HT1080 (cell line): ENCODE results near the gene HNRNPM. TPM values are rescaled to one million over a fixed set of nuclear protein-coding genes. Genes with fewer than 3 reads are reported as not detected.
"Not testable (repeated sequence)": the region's sequence is repeated elsewhere in the genome, so short reads cannot be mapped to it uniquely, and the experiment has no call there.

ENCODE experiments used
- DNase-seq: peaks from one replicate; pipeline ENCODE4 v3.0.0-alpha.2; 2015; ENCODE audit warnings: low read depth
- total RNA-seq: library from RNA; depleted of rRNA; stranded (reverse); fragments of >200 nt; shearing (Covaris generic); gene quantifications from 2 replicates; pipeline ENCODE4 v1.2.3, GENCODE V29; 2014

HNRNPM gene
- total RNA-seq, 1 experiment from 2014 or later: 146 TPM

DNA sequence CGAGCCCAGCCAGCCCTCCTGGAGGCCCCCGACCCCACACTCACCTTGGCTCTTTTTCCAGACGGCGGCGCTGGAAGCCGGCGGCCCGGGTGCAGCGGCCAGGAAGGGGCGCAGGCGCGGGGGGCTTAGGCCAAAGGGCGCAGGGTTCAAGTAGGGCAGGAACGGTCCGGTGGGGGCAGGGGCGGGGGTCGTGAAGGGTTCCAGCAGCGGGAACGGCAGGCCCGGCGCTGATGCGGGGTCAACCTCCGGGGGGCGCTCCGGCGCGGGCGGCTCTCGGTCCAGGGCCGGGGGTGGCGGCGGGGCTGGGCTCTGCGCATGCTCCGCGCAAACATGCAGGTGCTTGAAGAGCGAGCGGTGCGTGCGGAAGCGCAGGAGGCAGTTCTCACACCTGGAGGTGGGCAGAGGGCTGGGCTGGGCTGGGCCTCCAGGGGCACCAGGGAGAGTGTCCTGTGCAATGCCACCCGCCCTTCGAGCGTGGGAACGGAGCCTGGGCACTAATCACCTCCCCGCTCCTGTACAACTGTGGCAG, 66.9 kb downstream of the HNRNPM start:
- no peak for DNase-seq

DNA sequence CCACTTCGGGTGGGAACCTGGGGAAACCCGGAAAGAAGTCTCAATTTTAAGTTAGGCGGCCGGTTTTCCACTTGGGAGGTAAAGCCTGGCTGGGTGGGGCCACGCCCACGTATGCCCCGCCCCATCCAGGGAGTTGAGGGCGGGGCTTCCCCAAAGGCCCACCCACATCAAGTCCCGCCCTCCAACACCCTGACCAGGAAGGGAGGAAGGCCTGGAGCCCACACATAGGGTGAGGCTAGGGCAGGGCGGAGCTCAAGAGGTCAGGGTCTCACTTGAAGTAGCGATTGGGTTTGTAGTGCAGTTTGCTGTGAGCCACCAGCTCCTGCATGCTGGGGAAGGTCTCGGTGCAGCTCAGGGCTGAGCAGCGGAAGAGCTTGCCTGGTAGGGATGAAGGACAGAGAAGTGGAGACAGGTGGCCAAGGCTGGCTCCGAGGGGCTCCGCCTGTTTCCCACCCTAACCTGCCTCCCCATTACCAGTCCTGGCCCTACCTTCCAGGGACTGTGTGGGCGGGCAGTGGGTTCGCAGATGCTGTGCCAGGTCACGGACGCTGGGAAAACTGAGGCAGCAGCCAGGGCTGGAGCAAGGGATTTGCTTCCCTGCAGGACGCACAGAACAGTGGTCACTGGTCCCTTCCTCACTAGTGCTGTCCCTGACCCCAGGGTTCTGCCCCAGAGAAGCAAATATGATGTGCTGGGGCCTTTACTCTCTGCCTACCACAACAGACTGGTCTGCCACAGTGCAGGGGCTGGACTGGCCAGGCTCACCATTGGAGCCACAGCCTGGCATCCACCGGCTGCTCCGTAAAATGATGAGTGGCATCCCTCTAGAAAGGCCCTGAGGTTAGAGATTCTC, 67.6 kb downstream of the HNRNPM start:
- DNase-seq: no peak

DNA sequence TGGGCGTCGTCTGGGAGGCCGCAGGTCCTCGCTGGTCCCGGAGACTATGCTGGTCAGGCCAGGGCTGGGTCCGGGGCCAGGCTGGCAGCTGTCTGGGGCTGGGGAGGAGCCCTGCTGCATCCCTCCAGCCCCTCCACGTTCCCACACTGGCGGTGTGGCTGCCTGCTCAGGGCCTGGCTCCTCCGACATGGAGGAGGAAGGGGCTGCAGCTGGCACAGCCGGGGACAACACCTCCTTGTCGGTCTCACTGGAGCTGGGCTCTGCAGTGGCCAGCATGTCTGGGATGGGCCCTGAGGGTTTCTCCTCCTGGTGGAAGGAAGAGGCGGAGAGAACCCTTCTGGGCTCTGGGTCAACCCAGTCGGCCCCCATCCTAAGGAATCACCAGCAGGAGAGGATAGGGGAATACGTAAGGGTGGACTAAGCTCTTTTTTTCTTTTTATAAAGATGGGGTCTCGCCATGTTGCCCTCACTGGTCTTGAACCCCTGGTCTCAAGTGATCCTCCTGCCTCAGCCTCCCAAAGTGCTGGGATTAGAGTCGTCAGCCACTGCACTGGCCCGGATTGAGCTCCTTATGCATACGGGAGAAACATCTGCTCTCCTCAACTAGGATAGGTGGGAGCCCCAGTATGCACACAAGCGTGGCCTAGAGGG, 68.4 kb downstream of the HNRNPM start:
- DNase-seq: no peak

DNA sequence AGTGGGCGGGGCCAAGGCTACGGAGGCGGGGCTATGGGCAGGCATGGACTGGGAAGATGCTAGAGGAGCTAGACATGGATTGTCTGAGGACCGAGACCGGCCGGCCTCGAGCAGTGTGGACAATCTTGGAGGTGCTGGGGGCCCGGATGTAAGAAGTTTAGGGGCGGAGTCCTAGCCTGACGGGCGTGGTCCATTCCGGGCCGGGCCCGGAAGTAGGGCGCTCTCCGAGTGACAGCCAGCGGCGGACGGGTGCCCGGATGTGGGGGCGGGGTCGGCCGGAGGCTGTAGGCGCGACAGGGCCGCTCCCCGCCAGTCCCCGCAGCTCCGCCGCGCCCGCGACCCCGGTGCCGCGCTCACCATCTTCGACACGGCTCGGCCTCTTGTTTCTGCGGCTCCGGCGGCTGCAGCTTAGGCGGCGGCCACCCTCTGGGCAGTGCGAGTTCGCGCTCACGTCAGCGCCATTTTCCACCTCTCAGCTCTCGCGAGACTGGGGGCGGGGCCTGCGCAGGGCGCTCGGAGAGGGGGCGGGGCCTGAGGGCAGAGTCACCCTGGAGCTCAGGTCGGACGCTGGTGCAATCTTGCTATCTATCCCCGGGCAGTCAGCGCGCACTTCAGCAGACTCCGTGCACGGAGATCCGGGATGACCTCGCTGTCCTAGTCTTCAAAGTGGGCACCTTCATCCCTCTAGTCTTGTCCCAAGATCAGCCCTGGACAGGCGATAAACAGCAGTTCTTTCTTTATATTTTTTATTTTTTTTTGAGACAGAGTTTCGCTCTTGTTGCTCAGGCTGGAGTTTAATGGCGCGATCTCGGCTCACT, 69.1 kb downstream of the HNRNPM start, which contains the start of gene ZNF414:
TSS of gene ZNF414 (minus strand) at position 481 of the 818 bp plus-strand sequence. CDS start at position 360, 121 bp downstream.
- DNase-seq: peak; percentile 96

DNA sequence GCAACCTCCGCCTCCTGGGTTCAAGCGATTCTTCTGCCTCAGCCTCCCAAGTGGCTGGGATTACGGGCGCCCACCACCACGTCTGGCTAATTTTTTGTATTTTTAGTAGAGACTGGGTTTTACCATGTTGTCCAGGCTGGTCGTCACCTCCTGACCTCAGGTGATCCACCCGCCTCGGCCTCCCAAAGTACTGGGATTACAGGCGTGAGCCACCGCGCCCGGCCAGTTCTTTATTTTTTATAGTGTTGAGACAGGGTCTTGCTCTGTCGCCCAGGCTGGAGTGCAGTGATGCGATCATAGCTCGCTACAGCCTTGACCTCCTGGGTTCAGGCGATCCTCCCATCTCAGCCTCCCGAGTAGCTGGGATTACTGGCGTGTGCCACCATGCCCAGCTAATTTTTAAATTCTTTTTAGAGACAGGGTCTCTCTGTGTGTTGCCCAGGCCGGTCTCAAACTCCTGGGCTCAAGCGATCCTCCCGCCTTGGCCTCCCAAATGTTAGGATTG, 69.8 kb downstream of the HNRNPM start:
- DNase-seq: not testable (repeated sequence)

DNA sequence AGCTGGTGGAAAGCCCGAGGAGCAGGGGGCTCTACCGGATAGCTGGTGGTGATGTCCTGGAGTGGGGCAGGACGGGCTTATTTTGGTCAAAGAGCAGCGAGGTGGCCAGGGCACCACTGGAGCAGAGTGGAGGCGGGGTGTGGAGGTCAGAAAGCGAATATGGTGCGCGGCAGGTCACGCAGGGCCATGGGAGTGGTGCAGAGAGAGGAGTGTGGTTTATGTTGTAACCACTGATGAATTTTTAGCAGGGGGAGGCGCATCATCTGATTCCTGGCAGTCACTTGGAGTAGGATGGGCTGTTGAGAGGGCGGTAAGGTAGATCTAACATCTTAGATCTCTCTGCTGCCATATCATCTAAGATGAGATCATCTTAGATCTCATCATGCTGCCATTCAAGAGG, 70.5 kb downstream of the HNRNPM start:
- no peak for DNase-seq

DNA sequence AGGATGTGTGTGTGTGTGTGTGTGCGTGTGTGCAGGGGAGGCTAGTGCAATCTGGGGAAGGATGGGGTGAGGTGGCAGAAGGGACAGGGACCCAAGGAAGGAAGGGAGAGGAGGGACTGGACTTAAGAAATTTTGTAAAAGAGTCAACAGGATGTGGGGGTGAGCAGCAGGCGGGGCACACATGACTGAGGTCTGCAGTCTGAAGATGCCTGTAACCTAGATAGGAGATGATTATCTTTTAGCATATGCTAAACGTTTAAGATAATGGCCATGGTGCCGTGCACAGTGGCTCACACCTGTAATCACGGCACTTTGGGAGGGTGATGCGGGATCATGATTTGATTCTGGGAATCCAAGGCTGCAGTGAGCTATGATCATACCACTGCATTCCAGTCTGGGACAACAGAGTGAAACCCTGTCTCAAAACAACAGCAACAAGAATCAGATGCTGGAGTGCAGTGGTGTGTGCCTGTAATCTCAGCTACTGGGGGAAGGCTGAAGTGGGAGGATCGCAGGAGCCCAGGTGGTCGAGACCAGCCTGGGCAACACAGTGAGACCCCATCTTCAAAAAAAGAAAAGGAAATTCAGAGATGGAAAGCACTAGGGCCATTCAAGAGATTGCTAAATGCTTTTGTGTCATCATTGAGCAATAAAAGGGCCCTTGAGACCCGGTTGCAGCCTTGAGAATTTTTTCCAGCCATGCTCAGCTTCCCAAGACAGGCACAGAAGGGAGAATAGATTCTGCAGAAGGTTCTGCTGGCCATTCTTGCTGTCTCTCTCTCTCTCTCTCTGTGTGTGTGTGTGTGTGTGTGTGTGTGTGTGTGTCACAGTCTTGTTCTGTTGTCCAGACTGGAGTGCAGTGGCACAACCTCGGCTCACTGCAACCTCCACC, 73.0 kb downstream of the HNRNPM start:
- DNase-seq: no peak

DNA sequence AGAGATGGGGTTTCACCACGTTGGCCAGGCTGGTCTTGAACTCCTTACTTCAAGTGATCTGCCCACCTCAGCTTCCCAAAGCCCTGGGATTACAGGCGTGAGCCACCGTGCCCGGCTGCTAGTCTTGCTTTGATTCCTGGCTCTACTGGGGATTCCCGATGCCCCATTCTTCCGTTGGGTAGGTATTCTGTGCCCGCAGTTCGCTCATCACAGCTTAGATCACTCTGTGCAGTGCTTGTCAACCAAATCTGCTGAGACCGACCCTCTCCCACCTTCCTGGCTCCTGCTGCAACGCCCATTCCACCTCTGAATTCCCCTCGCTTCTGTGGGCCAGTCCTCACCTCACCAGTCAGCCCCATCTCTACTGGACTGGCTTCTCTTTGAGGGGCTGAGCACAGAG, 73.8 kb downstream of the HNRNPM start:
- no peak for DNase-seq

DNA sequence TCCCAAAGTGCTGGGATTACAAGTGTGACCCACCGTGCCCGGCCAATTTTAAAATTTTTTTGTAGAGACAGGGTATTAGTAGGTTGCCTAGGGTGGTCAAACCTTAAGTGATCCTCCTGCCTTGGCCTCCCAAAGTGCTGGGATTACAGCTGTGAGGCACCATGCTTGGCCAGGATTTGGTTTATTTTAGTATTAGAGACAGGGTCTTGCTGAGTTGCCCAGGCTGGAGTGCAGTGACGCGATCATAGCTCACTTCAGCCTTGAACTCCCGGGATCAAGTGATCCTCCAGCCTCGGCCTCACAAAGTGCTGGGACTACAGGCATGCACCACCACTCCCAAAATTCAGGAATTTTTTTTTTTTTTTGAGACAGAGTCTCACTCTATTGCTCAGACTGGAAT, 74.6 kb downstream of the HNRNPM start:
- no peak for DNase-seq

DNA sequence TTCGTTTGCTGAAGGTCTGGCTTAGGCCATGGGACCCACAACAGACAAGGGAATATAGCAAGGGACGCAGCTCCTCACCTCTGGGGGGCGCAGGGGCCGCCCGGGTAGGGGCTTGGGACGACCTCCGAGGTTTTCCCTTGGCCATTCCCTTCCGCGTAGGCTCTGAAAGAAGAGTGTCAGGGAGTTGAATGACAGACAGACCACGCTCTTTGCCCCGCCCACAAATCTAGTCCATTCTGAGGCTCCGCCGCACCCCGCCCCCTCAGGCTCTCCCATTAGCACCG, 80.6 kb downstream of the HNRNPM start:
- DNase-seq: no peak

DNA sequence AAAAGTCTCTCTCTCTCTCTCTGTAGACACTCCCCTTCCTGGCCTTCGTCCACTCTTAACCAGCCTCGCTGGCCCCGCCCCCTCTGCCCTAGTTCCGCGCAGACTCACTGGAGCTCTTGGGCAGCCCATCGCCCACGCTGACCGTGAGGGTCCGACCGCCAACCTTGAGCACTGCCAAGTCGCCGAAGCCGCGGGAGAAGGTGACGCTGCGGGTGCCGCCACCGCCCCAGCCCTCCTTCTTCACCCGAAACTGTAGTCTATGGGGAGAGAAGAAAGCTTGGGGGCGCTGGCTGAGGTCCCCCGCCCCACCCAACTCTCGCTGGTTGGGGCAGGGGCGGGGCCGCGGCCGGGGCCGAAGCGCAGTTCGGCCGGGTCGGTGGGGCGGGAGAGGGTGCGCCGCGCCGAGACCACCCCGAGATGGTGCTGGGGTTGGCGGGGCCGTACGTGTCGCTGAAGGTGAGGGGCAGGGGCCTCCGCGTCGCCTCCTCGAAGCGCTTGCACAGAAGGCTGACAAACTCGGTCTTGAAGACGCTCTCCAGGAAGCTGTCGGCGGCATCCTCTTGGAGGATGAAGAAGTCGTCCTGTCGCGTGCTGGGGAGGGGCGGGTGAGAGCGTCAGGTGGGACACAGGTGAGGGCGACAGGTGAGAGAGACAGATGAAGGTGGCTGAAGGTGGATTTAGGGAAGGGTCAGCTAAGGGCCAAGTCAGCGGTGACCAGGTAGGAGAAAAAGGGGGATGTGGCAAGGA, 81.7 kb downstream of the HNRNPM start:
- DNase-seq: no peak

DNA sequence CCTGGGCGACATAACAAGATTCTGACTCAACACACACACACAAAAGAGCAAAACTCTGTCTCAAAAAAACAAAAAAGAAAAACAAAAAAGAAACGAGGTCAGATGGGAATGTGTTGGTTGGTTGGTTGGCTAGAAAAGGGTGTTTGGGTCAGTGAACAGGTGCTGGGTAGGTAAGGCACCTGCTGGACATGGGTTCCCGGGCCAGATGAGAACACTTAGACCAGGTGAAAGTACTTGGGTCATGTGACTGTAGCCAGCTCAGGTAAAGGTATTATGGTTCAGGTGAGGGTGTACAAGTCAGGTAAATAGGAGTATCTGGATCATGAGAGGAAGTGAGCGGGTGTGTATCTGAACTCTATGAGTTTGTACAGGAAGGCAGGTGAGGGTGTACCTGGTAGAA, 83.7 kb downstream of the HNRNPM start:
- no peak for DNase-seq

DNA sequence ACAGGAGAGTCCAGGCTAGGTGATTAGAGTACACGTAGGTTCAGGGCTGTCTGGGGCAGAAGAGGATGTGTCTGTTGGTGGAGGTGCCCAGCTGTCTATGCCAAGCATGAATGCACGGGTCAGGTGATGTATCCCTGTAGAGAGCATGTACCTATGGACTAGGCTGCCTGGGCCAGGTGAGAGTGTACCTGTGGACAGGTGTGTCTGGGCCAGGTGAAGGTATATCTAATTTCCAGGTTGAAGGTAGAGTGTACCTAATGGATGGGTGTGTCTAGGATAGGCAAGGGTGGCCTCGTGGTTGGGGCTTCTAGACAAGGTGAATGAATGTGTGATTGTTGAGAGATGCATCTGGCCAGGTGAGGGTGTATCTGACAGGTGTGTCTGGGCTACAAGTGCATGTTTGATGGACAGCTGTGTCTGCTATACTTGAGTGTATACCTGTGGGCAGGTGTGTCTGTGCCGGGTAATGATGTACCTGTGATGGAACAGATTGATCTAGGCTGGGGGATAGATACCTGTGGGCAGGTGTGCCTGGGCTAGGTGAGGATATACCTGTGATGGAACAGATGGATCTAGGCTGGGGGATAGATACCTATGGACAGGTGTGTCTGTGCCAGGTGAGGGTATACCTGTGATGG, 84.7 kb downstream of the HNRNPM start:
- DNase-seq: no peak

DNA sequence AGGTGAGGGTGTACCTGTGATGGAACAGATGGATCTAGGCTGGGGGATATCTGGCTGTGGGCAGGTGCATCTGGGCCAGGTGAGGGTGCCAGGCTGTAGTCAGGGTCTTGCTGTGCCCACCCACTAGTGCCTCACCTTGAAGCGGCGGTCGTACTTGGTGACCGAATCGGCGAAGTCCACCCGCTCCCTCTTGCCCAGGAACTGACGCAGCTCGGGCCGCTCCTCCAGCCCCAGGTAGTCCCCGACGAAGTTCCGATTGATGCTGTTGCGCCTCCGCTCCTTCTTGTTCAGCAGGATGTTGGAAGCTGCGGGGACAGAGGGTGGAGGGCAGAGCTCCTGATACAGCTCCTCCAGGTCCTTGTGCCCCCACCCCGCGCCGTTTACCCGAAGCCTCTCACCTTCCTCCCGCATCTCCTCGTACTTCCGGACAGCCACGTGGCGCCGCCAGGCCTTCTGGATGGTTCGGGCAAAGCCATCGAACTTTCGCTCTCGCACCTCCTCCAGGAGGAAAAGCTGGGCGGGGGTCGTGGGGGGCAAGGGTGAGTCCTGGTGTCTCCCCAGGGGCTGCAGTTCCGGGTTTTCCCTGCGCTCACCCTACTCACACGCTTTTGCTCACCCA, 85.4 kb downstream of the HNRNPM start:
- no peak for DNase-seq

DNA sequence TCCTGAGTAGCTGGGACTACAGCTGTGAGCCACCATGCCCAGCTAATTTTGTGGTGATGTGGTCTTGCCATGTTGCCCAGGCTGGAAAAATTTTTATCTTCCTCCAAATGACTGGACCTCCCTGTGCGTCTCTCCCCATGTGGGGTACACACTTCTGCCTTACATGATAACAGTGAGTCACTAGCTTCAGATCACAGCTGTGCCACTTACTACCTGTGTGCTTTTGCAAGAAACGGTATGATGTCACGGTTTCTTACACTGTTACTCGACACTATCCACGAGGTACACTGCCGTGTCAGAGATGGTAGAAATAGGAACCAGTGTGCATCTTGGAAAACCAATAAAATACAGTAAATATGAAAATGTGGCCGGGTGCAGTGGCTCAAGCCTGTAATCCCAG, 86.7 kb downstream of the HNRNPM start:
- DNase-seq: no peak

DNA sequence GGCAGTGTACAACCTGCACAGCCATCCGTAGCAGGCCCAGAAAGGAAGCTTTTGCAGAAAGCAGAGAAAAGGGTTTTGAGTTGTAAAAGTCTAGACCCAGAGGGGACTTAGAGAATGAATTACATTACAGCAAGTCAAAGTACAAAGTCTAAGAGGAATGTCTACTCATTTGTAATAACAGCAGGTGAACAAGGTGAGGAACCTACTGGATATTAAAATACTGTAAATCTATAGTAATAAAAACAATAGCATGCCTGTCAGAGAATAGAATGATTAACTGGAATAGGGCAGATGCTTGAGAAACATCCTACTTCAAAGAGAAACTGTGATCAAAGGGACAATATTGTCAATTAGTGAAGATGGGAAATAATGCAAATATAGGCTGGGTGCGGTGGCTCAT, 87.5 kb downstream of the HNRNPM start:
- DNase-seq: no peak

DNA sequence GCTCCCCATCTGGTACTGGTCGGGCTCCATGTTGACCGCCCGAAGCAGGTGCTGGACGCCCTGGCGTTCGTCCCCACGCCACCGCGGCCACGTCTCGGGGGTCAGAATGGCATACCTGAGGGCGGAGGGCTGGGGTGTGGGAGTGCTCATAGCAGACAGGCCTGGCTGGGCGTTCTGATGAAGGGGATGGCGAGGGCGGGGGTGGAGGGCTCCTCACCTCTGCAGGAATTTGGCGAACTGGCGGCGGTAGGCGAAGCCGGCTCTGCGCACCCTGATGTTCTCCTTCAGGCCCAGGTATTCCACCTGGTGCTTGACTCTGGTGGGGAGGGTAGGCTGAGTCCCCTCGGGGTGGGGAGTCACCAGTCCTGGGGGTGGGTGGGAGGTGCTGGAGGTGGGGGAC, 91.5 kb downstream of the HNRNPM start:
- no peak for DNase-seq

DNA sequence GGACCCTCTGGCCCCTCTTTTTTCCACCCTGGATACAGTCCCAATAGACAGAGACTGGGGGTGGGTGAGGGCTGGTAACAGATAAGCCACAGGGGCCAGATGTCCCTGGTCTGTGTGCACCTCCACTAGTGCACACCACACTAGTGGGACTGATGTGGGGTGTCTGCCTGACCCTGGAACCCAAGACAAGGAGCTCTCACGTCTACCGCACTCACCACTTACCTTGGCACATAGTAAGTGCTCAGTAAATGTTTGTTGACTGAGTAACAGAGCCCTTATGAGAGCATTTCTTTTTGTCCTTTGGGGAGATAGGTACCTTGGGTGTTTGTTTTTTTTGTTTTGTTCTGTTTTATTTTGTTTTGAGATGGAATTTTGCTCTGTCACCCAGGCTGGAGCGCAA, 92.3 kb downstream of the HNRNPM start:
- no peak for DNase-seq
